Activated gamma-delta T cell treated with anti-CD3 and anti-CD28 coated beads, Interleukin-2, amount 50 U/mL, for 16 hours (primary cell): ENCODE measurements around the gene MTURN.
"Not testable (repeated sequence)": the region's sequence is repeated elsewhere in the genome, so short reads cannot be mapped to it uniquely, and the experiment has no call there.

Source experiments
- DNase-seq: peaks from one replicate; pipeline ENCODE4 v3.0.0-alpha.2; 2020; ENCODE audit warnings: low read depth

MTURN gene

DNA sequence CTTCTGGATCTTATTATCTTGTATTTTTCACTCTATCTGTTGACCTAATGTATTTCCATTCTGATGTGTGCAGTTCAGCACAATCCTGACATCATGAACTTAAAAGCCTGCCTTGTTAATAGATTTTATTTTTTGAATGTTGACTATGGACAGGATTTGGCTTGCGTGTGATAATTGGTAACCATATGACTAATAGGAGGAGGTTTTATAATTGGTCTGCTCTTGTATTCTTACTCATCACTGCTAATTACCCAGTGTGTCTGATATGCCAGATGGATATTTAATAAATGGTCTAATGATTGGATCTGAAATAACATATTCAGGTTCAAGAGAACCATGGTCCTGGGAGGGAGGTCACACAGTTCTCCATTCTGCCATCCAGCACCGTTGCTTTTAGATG lies 45.9 kb downstream of the MTURN start:
- no peak for DNase-seq

- no peak for DNase-seq
Observed at GRCh38 chr7:30181211-30181610, 46.4 kb downstream of the MTURN start.

GRCh38 chr7:30181736-30182522 lies 47.1 kb downstream of the MTURN start:
- DNase-seq, result no peak

DNA sequence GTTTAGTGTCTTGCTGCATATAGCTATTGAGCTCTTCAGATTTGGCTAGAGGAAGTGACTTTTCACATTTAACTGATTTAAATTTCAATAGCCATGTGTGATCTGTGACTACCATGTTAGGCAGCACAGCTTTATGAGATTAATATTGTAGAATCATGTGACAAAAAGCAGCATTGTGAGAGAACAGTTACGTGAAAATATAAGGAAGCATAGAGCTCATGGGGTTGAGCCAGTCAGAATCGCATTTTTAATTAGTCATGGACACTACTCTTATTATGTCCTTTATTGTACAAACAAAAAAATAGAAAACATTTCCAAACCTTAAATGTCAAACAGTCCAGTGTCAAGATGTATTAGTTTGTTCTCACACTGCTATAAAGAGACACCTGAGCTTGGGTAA lies 48.0 kb downstream of the MTURN start:
- no peak for DNase-seq

DNA sequence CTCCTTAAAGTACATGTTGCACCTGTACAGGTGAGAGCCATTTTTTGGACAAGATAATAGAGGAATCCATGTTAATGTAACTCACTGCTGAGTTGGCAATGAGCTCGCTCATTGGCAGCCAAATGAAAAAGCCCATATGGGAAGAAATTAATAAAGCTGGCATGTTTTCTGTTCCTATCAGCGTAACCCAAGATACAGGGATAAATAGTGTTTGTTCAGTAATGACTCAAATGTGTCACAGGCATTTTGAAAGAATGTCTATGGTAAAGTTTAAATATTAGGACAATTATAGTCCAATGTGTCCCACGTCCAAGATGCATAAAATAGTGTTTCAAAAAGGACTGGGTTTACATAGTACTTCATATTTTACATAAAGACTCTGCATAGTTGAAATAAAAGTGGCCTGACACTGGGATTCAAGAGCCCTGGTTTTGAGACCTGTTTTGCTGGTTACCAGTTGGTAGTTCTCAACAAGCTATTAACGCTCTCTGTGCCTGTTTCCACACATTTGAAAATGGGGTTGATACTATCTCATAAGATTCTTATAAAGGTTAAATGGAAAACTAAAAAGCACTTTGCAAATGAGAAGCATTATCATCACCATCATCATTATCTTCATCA lies 49.1 kb downstream of the MTURN start:
- DNase-seq, result no peak

GRCh38 chr7:30184791-30185487 lies 50.2 kb downstream of the MTURN start:
- DNase-seq, result no peak

GRCh38 chr7:30185496-30185895 lies 50.7 kb downstream of the MTURN start:
- DNase-seq, result no peak

DNA sequence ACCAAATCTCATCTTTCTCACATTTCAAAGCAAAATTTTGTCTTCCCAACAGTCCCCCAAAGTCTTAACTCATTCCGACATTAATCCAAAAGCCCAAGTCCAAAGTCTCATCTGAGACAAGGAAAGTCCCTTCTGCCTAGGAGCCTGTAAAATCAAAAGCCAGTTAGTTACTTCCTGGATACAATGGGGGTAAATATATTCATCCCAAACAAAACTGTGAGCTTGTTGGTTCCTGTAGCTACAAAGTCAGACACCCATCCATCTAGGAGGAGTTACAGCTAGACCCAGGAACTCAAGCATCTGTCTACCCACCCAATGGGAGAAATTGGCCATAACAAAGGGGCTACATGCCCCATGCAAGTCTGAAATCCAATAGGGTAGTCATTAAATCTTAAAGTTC lies 51.9 kb downstream of the MTURN start:
- DNase-seq, result no peak

DNA sequence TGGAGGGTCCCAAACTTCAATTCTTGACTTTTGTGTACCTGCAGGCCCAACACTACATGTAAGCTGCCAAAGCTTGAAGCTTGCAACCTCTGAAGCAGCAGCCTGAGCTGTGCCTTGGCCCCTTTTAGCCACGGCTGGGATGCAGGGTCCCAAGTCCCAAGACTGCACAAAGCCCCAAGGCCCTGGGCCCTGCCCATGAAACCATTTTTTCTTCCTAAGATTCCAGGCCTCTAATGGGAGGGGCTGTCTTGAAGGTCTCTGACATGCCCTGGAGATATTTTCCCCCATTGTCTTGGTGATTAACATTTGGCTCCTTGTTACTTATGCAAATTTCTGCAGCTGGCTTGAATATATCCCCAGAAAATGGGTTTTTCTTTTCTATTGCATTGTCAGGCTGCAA lies 52.7 kb downstream of the MTURN start:
- DNase-seq, result no peak

- not testable (repeated sequence) for DNase-seq
Observed at GRCh38 chr7:30188381-30188780, 53.6 kb downstream of the MTURN start.

DNA sequence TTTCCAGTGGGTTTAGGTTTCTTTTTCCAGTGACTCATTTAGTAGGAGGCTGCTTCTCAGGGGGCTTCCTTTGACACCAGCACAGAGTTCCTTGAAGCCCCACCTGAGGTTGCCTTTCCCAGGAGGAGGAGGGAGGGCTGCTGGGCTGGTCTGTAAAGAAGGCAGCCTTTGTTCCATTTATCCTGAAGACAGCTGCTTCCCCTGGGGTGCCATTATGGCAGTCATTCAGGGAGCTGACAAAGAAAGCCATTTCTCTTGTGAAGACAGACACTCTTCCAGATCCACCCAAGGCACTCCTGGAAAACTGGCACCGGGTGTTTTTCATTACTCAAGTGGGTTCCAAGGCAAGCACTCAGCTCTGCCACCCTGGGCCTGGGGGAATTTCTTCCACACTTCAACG lies 54.0 kb downstream of the MTURN start:
- no peak for DNase-seq

- DNase-seq, result no peak
Observed at GRCh38 chr7:30191809-30192208, 57.0 kb downstream of the MTURN start.

- DNase-seq, result no peak
Observed at GRCh38 chr7:30193336-30193943, 58.7 kb downstream of the MTURN start.

- no peak for DNase-seq
Observed at GRCh38 chr7:30196408-30196807, 61.6 kb downstream of the MTURN start.

GRCh38 chr7:30197438-30197837 lies 62.7 kb downstream of the MTURN start:
- DNase-seq, result no peak

- no peak for DNase-seq
Observed at GRCh38 chr7:30199271-30199670, 64.5 kb downstream of the MTURN start.

GRCh38 chr7:30200591-30200990 lies 65.8 kb downstream of the MTURN start:
- no peak for DNase-seq

DNA sequence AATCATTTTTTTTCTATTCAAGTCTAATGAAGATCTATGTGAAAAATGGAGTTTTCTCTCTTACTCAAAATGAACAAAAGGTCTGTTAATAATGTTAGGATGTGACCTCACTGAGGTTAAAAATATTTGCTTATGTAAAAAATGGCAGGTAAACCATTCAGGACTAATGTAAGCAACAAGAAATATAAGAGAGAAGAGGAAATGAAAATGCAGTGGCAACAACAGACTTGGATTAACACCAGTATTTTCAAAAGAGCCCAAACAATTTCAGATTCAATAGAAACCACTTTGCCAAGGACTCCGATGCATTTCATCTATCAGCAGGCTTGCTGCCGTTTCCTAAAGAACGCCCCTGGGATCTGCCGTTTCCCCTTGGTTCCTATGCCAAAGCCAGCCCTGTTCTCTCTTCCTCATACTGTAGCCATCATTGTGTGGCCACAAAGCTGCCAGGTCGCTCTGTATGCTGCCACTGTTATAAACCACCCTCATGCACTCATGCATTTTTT lies 66.4 kb downstream of the MTURN start:
- no peak for DNase-seq

DNA sequence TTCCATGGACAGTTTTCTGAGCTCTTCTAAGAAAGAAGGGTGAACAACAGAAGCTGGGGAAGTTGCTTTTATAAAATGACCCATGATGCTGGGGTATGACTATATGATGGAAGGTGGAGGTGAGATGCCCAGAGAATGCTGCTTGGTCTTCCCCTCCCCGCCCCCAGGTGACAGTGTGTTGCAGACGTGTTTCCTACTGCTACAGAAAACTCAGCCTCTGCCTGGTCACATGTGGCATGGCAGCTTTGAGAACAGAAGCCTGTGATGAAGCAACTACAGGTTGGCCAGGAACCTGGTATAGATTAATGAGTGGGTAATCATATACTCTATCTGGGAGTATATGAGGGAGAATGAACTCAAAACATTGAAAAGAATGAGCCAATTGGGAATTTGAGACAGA lies 67.1 kb downstream of the MTURN start:
- DNase-seq, result no peak

DNA sequence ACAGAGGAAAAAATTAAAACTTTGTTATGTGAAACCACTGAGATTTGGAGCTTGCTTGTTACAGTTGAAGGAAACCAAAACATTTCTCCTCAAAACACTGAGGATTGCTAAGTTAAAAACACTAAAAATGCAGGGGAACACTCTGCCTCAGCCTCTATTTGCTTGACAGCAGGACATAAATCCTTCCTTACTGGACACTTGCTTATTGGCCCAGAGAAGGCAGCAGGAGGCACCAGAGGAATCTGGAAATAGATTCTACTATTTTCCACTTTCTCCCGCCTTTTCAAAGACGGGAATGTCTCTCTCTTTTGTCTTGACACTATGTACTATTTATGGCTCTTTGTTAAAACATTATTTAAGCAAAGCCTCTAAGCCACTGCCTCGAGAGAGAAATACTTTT lies 67.9 kb downstream of the MTURN start:
- no peak for DNase-seq

DNA sequence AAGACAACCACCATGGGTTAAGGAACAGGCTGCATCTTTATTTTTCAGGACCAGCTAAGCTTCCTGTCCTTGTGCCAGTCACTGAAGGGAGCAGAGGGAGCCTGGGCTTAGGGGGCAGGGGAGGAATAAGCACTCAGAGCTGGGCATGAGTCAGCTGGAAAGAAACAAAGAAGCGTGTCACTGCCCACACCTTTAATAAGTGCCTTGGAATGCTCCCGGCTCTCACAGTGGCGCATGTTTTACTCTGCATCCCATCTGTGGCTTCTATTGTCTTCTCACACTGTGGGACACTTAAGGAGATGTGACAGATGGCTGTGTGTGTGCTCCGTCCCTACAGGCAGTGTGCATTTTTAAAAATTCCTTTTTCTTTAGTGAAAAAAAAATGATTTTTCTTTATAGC lies 71.7 kb downstream of the MTURN start:
- DNase-seq, result no peak

GRCh38 chr7:30206942-30207341 lies 72.2 kb downstream of the MTURN start:
- DNase-seq, result no peak

DNA sequence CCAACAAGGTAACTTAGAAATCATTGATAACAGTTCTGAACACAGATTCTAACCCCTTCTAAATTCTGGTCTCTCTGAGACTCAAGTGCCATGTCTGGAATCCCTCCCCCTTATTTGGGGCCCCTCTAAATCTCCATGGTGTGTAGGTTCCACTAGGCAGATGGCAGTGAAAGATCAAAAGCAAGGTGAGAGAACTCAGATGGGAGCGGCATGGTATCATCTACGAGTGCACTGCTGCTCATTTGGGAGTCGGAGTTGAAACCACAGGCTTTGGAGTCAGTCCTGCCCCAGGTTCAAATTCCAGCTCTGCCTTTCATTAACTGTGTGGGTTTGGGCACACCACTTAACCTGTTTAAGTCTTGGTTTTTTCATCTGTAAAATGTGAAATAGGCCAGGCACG lies 72.6 kb downstream of the MTURN start:
- DNase-seq, result no peak
